PC-9 (cell line): ENCODE results near the gene IRX4. TPM values are rescaled to one million over a fixed set of nuclear protein-coding genes. Genes with fewer than 3 reads are reported as not detected.

Source experiments
- BruUV-seq: library from RNA; stranded (reverse); fragments of 400-500 nt; replicated peaks from 2 replicates; lab custom pipeline; 2021; lab: Mats Ljungman, UMichigan
- CTCF ChIA-PET: fragments of 300-600 bp; sonication (Branson Sonifier 250); formaldehyde crosslinking; loops from one replicate; lab custom pipeline; 2022; ENCODE audit warnings: antibody characterized with exemption; lab: Charles Lee
- POLR2A ChIA-PET: fragments of 300-600 bp; sonication (Branson Sonifier 250); formaldehyde crosslinking; loops from one replicate; lab custom pipeline; 2022; ENCODE audit warnings: antibody characterized with exemption; ENCODE audit not compliant: unreplicated experiment; lab: Charles Lee
- DNase-seq, 2 experiments: peaks; one replicate each; pipeline versions ENCODE4 v3.0.0 to v3.0.0-alpha.2; 2015 to 2022; ENCODE audit warnings: mixed read lengths in 1 of 2
- H2AFZ ChIP-seq: fragments of 200-600 bp; sonication (generic); 2 replicates; pipeline ENCODE4 v1.8.1; 2017; ENCODE audit warnings: antibody characterized with exemption
- H3F3A ChIP-seq: fragments of 200-600 bp; sonication (generic); 2 replicates; pipeline ENCODE4 v1.8.1; 2017; ENCODE audit warnings: antibody characterized with exemption, mild to moderate bottlenecking, low read depth; ENCODE audit not compliant: insufficient read depth
- H3K27ac ChIP-seq: fragments of 200-600 bp; sonication (generic); 2 replicates; pipeline ENCODE4 v1.6.1; 2016; ENCODE audit warnings: mixed run types
- H3K27me3 ChIP-seq: fragments of 200-600 bp; sonication (generic); 2 replicates; pipeline ENCODE4 v1.6.1; 2016; ENCODE audit warnings: low read depth, mixed run types; ENCODE audit not compliant: insufficient read depth
- H3K36me3 ChIP-seq: fragments of 200-600 bp; sonication (generic); 2 replicates; pipeline ENCODE4 v1.6.1; 2016; ENCODE audit warnings: low read depth, mixed run types
- H3K4me1 ChIP-seq: fragments of 200-600 bp; sonication (generic); replicated peaks from 2 replicates; pipeline ENCODE4 v1.6.1; 2016; ENCODE audit warnings: mixed run types; ENCODE audit not compliant: insufficient read depth
- H3K4me2 ChIP-seq: fragments of 200-600 bp; sonication (generic); 2 replicates; pipeline ENCODE4 v1.6.1; 2017; ENCODE audit warnings: mixed run types
- H3K4me3 ChIP-seq: fragments of 200-600 bp; sonication (generic); 2 replicates; pipeline ENCODE4 v1.6.1; 2016; ENCODE audit warnings: mixed run types
- H3K79me2 ChIP-seq: fragments of 200-600 bp; sonication (generic); 2 replicates; pipeline ENCODE4 v1.6.1; 2017; ENCODE audit warnings: low read depth, mixed run types
- H3K9me2 ChIP-seq: fragments of 200-600 bp; sonication (generic); 2 replicates; pipeline ENCODE4 v1.8.1; 2017; ENCODE audit warnings: mild to moderate bottlenecking; ENCODE audit not compliant: insufficient read depth
- H3K9me3 ChIP-seq: fragments of 200-600 bp; sonication (generic); 2 replicates; pipeline ENCODE4 v1.8.1; 2016; ENCODE audit warnings: low read depth; ENCODE audit not compliant: insufficient read depth
- H4K20me1 ChIP-seq: fragments of 200-600 bp; sonication (generic); 2 replicates; pipeline ENCODE4 v1.8.1; 2017; ENCODE audit not compliant: insufficient read depth
- EZH2 ChIP-seq: fragments of 200-600 bp; sonication (generic); IDR thresholded peaks from 2 replicates; pipeline ENCODE4 v1.8.0; 2017; ENCODE audit warnings: antibody characterized with exemption, low read depth
- intact Hi-C: fragments of 100-400 bp; cut with micrococcal nuclease; formaldehyde crosslinking; loops from one replicate; pipeline ENCODE4 v1.10.0; 2022; ENCODE audit not compliant: unreplicated experiment
- total RNA-seq: library from RNA; stranded (reverse); gene quantifications from 2 replicates; pipeline ENCODE4 v1.2.3, GENCODE V29; 2021
- TF ChIP-seq, protein P1 (sequence below): fragments of 200-600 bp; sonication (generic); conservative IDR thresholded peaks from 2 replicates; pipeline ENCODE4 v1.6.1; 2017; ENCODE audit warnings: mixed run types, antibody characterized with exemption, mild to moderate bottlenecking, moderate library complexity

Gene IRX4
- total RNA-seq, 1 experiment from 2014 or later, result not detected

DNA sequence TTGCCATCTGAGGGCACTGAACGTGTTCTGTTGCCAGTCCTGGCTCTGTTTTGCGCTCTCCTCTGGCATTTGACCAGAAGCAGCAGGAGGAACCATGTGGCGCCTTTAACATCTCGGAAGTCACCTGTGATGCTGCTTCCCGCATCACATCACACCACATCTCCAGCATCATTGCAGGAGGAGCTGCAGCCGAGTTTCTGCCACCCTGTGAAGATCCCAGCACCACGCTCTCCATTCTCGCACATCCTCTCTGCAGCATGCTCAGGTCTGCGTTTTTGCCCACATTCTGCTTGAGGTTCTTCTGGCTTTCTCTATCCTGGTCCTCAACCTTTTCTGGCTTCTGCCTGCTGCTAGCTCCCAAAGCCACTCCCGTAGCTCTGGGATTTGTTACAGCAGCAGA, 11.0 kb upstream of the IRX4 start:
- Histone ChIP-seq H3K79me2 (no peaks in the 10 kb centered on the region), H4K20me1 (no peaks in the 10 kb centered on the region), H3K27me3 (peaks cover 100% of the 10 kb centered on the region), H3K4me2 (no peak overlapping the region), H3K4me1 (no peaks in the 10 kb centered on the region), H3K9me2 (no peaks in the 10 kb centered on the region), H3K27ac (no peak overlapping the region), H3K36me3 (no peaks in the 10 kb centered on the region), H3K9me3 (no peaks in the 10 kb centered on the region), H3K4me3 (no peak overlapping the region), H3F3A (no peaks in the 10 kb centered on the region), H2AFZ (no peak overlapping the region)
- no TSS peak for BruUV-seq
- DNase-seq, result no peak
- CTCF ChIA-PET, result no interaction called here
- TF ChIP-seq, protein P1, sequence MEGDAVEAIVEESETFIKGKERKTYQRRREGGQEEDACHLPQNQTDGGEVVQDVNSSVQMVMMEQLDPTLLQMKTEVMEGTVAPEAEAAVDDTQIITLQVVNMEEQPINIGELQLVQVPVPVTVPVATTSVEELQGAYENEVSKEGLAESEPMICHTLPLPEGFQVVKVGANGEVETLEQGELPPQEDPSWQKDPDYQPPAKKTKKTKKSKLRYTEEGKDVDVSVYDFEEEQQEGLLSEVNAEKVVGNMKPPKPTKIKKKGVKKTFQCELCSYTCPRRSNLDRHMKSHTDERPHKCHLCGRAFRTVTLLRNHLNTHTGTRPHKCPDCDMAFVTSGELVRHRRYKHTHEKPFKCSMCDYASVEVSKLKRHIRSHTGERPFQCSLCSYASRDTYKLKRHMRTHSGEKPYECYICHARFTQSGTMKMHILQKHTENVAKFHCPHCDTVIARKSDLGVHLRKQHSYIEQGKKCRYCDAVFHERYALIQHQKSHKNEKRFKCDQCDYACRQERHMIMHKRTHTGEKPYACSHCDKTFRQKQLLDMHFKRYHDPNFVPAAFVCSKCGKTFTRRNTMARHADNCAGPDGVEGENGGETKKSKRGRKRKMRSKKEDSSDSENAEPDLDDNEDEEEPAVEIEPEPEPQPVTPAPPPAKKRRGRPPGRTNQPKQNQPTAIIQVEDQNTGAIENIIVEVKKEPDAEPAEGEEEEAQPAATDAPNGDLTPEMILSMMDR, result no peak
- TF ChIP-seq EZH2, result peak; percentile 14
- intact Hi-C loops, result no loop called here
- POLR2A ChIA-PET, result no interaction called here

DNA sequence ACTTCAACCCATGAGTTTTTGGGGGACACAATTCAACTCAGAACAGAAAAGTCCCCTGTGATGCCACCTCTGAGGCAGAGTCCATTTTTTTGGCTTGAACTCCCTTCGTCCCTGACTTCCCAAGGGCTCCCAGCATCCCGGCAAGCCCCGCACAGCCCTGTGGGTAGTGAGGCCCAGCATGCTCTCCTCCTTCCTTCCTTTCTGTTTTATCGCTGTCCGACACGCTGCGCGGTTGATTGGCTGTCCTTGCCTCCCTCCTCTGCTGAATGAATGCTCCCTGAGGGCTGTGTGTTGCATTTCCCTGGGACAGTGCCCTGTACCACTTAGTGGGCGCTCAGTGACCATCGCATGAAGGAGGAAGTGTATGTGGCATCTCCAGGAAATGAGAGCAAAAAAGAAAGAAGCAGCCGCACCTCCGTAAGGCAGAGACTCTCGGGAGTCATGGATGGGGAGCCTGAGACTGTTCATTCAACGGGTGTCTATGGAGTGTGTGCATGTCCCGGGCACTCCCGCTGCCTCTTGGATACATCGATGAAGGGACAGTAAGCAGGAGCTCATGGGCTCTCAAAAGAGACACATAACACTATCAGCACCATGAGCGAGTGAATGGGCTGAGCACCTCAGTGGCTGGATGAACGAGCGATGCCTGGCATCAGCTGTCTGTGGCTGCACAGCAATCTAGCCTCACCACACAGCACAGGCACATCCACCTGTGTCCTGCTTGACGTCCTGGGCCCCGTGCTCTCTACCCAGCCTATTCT, 10.1 kb upstream of the IRX4 start:
- Histone ChIP-seq H3K36me3 (no peaks in the 10 kb centered on the region), H3K4me3 (no peak overlapping the region), H3K4me2 (no peak overlapping the region), H3K4me1 (no peaks in the 10 kb centered on the region), H3K27me3 (peaks cover 100% of the 10 kb centered on the region), H3F3A (no peaks in the 10 kb centered on the region), H2AFZ (no peak overlapping the region), H3K9me2 (no peaks in the 10 kb centered on the region), H4K20me1 (no peaks in the 10 kb centered on the region), H3K27ac (no peak overlapping the region), H3K9me3 (no peaks in the 10 kb centered on the region), H3K79me2 (no peaks in the 10 kb centered on the region)
- no TSS peak for BruUV-seq
- POLR2A ChIA-PET, result no interaction called here
- CTCF ChIA-PET, result no interaction called here
- TF ChIP-seq EZH2, result no peak
- TF ChIP-seq, protein P1, result no peak
- no peak for DNase-seq
- intact Hi-C loops, result no loop called here

DNA sequence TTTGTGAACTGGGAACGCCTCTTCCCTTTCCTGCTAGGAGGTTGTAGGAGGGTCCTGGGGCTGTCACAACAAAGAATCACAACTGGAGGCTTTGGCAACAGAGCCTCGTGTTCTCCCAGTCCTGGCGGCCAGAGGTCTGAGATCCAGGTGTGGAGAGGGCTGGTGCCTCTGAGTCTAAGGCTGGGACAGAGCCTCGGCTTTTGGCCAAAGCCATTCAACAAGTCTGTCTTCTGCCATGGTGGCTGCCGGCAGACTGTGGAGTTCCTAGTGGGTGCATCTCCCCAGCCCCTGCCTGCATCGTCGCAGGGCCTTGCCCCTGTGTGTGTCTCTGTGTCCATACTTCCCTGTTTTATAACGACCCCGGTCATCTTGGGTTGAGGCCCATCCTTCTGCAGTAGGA, 9.5 kb upstream of the IRX4 start:
- no peaks in the 10 kb centered on the region for H3K79me2 ChIP-seq
- H3K36me3 ChIP-seq, result no peaks in the 10 kb centered on the region
- H3K27me3 ChIP-seq, result peaks cover 98% of the 10 kb centered on the region
- DNase-seq, result no peak
- no peaks in the 10 kb centered on the region for H3K9me3 ChIP-seq
- BruUV-seq, result no TSS peak
- POLR2A ChIA-PET, result no interaction called here
- TF ChIP-seq EZH2, result no peak; the same call in 1 of the 2 replicates
- TF ChIP-seq, protein P1, result no peak
- no peaks in the 10 kb centered on the region for H3K4me1 ChIP-seq
- intact Hi-C loops, result no loop called here
- H3K4me3 ChIP-seq, result no peak overlapping the region
- no peaks in the 10 kb centered on the region for H3K9me2 ChIP-seq
- no peaks in the 10 kb centered on the region for H3F3A ChIP-seq
- CTCF ChIA-PET, result no interaction called here
- H4K20me1 ChIP-seq, result no peaks in the 10 kb centered on the region
- no peak overlapping the region for H3K27ac ChIP-seq
- H2AFZ ChIP-seq, result no peak overlapping the region
- no peak overlapping the region for H3K4me2 ChIP-seq
